ENCODE measurements around the gene PPP1R15A.
A peak's percentile ranks its signal among the peaks of the same experiment; 100 is the strongest.

GRCh38 chr19:48837051-48837524, 35.1 kb upstream of the PPP1R15A start:
- TF ChIP-seq POLR2AphosphoS5 (IDR thresholded peaks at IDR 0.05; ENCODE audit: low read depth, low read length) (no peak; the same call in 1 of the 2 replicates), CTCF (IDR thresholded peaks at IDR 0.05; ENCODE audit: control extremely low read depth in 1 of 3, insufficient read depth in 1 of 3, low read depth in 1 of 3, low read length in 3 of 3) (no peak), MAX (IDR thresholded peaks at IDR 0.05) (no peak; the same call in 1 of the 2 replicates), SUZ12 (IDR thresholded peaks at IDR 0.05; ENCODE audit: low read length) (no peak), BCL11A (IDR thresholded peaks at IDR 0.05; ENCODE audit: low read depth in 2 of 2, low read length in 2 of 2) (no peak), SP1 (IDR thresholded peaks at IDR 0.05; ENCODE audit: low read depth, low read length) (no peak; the same call in 1 of the 2 replicates), TAF1 (IDR thresholded peaks at IDR 0.05; ENCODE audit: low read depth, low read length) (no peak), CEBPB (IDR thresholded peaks at IDR 0.05; ENCODE audit: low read depth, low read length) (no peak), EGR1 (IDR thresholded peaks at IDR 0.05; ENCODE audit: borderline replicate concordance, low read depth, low read length) (no peak), ZNF274 (IDR thresholded peaks at IDR 0.05; ENCODE audit: borderline replicate concordance, extremely low read depth, low read length) (no peak), POLR2A (IDR thresholded peaks at IDR 0.05; ENCODE audit: control extremely low read depth in 1 of 2, low read depth in 2 of 2, low read length in 2 of 2) (0 out of 3 replicates have a peak, but pooled peaks of 1 of the 2 experiments have one; percentile 32), EP300 (IDR thresholded peaks at IDR 0.05; ENCODE audit: borderline replicate concordance in 1 of 2, low read depth in 2 of 2, low read length in 2 of 2) (no peak)

Data from H1 (cell line).